ENCODE results near the gene SDK2.
A peak's percentile ranks its signal among the peaks of the same experiment; 100 is the strongest.

Gene SDK2

DNA sequence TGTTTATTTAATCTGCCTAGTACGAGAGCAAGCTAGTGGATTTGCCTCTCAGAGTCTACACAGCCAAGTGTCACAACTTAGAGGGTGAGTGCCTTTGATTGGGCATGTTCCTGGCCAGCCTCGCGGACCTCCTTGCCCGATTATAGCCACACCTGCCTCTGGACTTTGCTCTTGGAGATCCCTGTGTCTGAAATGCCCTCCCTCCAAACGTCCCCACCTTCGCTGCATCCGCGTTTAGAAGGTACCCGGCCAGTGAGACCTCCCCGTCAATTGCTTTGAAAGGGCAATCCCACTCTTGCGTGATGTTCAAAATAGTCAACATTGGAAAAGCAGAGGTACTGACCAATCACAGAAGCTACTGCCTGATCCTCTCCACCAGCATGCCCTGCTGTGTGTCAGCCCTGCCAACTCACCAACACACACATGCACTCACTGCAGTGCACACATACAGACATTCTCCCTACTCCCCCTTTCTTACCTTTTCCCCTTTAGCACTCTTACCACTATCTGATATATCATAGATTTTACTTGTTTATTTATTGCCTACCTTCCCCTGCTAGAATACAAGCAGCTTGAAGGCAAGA, 6.5 kb upstream of the SDK2 start:
- no peak for DNase-seq (ENCODE audit: low read depth)

- DNase-seq (ENCODE audit: low read depth) = no peak
These were observed 5.9 kb upstream of the SDK2 start for GRCh38 chr17:73650140-73650539.

DNA sequence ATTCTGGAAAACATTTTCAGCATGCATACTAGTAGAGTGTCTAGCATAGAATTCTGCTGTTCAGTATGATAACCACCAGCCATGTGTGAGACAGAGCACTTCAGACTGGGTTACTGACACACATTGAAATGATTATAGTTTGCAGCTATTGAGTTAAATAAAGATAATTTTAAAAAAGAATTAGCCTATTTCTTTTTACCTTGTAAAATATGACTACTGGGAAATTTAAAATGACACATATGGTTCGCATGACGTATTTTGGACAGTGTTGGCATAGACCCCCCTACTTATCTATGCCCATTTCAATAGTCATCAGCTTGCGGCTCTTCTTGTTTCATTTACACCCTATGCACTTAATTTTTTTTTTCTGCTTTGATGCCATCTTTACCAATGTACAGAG, 4.7 kb upstream of the SDK2 start:
- DNase-seq (ENCODE audit: low read depth) = no peak

- DNase-seq (ENCODE audit: low read depth) = no peak
These were observed 4.2 kb upstream of the SDK2 start for GRCh38 chr17:73648543-73648820.

DNA sequence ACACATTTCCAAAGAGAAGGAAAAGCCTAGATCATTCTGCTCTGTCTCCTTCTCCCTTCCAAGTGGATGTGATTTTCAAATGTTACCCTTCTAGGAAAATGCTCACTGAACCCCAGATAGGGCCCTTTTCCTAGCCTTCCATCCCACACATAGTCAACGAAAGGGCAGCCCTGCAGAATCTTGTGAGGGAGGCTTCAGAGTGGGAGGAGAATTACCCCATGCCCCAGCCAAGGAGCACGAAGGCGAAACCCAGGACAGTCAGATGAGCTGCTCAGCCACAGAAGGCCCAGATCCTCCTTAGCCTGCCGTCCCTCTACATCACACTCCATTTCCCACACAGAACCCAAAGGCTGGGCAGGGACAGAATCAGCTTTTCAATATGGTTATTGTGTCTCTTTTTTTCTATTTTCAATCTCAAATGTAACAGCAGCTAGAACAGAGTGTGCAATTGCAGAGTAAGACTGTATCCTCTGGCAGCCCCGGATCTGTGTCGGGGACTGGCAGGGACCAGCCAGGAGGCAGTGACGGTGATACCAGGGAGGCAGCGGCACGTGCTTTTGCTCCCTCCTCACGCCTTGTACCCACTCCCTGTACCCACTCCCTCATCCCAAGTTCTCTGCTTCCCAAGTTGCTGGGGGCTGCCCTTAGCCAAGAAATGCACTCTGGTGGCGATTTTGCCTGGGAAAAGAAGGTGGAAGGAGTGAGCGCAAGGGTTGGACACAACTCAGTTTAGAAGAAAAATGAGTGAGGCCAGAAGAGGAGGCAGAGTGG, 3.7 kb upstream of the SDK2 start:
- DNase-seq (ENCODE audit: low read depth) = no peak

GRCh38 chr17:73647301-73647695, 3.1 kb upstream of the SDK2 start:
- DNase-seq (ENCODE audit: low read depth) = no peak

- DNase-seq (ENCODE audit: low read depth) = no peak
These were observed 2.4 kb upstream of the SDK2 start for GRCh38 chr17:73646409-73647300.

DNA sequence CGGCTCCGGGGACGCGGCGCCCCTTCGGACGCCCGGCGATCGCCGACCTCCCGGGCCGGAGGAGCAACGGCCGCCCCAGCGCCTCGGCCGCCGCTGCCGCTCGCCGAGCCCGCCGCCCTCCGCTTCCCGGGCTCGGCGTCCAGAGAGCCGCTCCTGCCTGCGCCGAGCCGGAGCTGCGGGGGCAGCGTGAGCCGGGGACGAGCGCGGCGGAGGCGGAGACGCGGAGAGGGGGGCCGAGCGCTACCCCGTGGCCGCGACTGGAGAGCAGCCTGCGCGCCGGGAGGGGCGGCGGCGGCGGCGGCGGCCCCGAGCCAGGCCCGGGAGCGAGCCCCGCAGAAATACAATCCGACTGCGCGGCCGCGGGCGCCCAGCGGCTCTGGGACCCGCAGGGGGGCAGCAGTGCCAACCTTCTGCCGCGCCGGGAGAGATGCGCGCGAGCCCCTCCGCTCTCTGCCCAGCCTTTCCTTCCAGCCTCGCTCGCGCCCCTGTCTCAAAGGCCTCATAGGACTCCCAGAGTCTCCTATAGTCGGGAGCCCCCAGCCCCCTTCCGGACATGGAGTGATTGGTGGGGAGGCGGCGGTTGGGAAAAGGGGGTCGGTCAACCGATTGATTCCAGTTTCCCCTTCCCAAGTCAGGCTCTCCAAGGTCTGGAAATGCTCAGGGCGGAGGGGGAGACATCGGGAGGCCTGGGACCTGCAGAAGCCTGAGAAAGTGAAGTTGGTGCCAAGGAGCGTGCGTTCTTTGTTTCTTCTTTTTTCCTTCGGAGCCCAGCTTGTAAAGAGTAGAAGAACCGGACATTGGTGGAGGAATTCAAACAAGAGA, 1.0 kb upstream of the SDK2 start:
- DNase-seq (ENCODE audit: low read depth) = peak; percentile 40

- DNase-seq (ENCODE audit: low read depth) = no peak
These were observed 447 bp downstream of the SDK2 start for GRCh38 chr17:73643852-73644144.

- DNase-seq (ENCODE audit: low read depth) = no peak
These were observed 1.0 kb downstream of the SDK2 start for GRCh38 chr17:73643001-73643851.

DNA sequence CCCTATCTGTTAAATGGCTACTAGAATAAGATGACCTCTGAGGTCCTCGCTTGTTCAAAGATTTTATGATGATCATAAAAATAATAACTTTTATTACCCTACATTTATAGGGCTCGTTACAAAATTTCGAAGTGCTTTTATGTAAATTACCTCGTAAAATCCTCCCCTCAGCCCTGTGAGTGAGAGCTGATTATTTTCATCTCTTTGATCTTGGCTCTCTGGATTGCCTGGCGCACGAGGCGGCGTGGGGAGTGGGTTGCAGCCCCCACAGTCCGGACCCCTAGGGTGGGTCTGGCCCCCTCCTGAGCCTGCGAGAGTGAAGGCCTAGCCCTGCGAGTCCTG, 1.6 kb downstream of the SDK2 start:
- no peak for DNase-seq (ENCODE audit: low read depth)

GRCh38 chr17:73641826-73642600, 2.2 kb downstream of the SDK2 start:
- DNase-seq (ENCODE audit: low read depth) = no peak

GRCh38 chr17:73640691-73641090, 3.6 kb downstream of the SDK2 start:
- no peak for DNase-seq (ENCODE audit: low read depth)

- DNase-seq (ENCODE audit: low read depth) = no peak
These were observed 4.3 kb downstream of the SDK2 start for GRCh38 chr17:73639932-73640331.

GRCh38 chr17:73639322-73639721, 4.9 kb downstream of the SDK2 start:
- no peak for DNase-seq (ENCODE audit: low read depth)

GRCh38 chr17:73638556-73638955, 5.7 kb downstream of the SDK2 start:
- DNase-seq (ENCODE audit: low read depth) = no peak

DNA sequence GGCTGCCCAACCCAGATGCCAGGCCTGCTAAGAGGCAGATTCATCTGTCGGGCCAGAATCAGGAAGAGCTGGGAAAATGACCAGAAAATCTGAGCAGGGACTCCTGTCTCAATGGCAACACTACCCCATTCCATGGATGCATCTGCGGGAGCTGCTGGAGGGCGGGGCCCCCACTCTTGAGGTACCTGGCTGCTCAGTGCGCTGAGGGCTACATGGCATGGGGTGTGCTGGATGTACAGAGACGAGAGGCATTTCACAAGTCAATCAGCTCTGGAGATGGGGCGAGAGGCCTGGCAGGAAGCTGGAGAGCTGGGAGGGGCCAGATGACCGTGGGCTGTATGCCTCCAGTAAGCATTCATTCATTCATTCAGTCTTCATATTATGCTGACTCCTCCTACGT, 6.4 kb downstream of the SDK2 start:
- DNase-seq (ENCODE audit: low read depth) = no peak

GRCh38 chr17:73635101-73635817, 9.0 kb downstream of the SDK2 start:
- DNase-seq (ENCODE audit: low read depth) = no peak

DNA sequence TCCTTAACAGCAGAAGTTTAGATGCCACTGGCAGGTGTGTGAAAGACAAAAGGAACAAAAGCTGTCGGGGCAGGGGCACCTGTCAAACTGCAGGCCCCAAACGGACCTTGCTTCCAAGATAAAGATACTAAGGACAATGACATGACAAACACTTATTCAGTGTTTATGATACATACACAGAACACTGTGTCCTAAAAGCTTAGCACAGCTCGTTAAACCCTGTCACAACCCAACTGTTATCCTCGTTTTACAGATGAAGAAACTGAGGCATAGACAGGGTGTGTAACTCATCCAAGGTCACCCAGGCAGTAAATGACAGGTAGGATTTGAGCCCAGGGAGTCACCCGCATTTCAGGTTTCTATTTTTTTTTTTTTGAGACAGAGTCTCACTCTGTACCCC, 9.6 kb downstream of the SDK2 start:
- DNase-seq (ENCODE audit: low read depth) = no peak

GRCh38 chr17:73633736-73634135, 10.5 kb downstream of the SDK2 start:
- no peak for DNase-seq (ENCODE audit: low read depth)
